NCI-H510A (cell line): ENCODE results near the gene SLC35D2.
"Not testable (repeated sequence)": the region's sequence is repeated elsewhere in the genome, so short reads cannot be mapped to it uniquely, and the experiment has no call there.

Experiments
- DNase-seq: peaks from one replicate; lab custom pipeline; 2025; lab: John Stamatoyannopoulos, UW

SLC35D2 gene

GRCh38 chr9:96361668-96362067 lies 21.8 kb downstream of the SLC35D2 start:
- no peak for DNase-seq

GRCh38 chr9:96360976-96361375 lies 22.5 kb downstream of the SLC35D2 start:
- no peak for DNase-seq

GRCh38 chr9:96360523-96360922 lies 23.0 kb downstream of the SLC35D2 start:
- DNase-seq, result not testable (repeated sequence)

- DNase-seq, result no peak
Measured at GRCh38 chr9:96350866-96351265, 32.6 kb downstream of the SLC35D2 start.

- no peak for DNase-seq
Measured at GRCh38 chr9:96348261-96348660, 35.2 kb downstream of the SLC35D2 start.

GRCh38 chr9:96345551-96345950 lies 38.0 kb downstream of the SLC35D2 start:
- DNase-seq, result no peak

GRCh38 chr9:96344458-96345180 lies 38.9 kb downstream of the SLC35D2 start:
- peak; percentile 47 for DNase-seq

GRCh38 chr9:96343515-96344360 lies 39.8 kb downstream of the SLC35D2 start:
- DNase-seq, result no peak

GRCh38 chr9:96342571-96343245 lies 40.8 kb downstream of the SLC35D2 start:
- DNase-seq, result no peak

GRCh38 chr9:96340707-96341106 lies 42.8 kb downstream of the SLC35D2 start:
- DNase-seq, result no peak

GRCh38 chr9:96338299-96338698 lies 45.2 kb downstream of the SLC35D2 start:
- no peak for DNase-seq

- DNase-seq, result no peak
Measured at GRCh38 chr9:96333958-96334357, 49.6 kb downstream of the SLC35D2 start.

- DNase-seq, result no peak
Measured at GRCh38 chr9:96331236-96331947, 52.1 kb downstream of the SLC35D2 start.

- DNase-seq, result no peak
Measured at GRCh38 chr9:96327694-96328352, 55.7 kb downstream of the SLC35D2 start.

GRCh38 chr9:96323169-96323568 lies 60.3 kb downstream of the SLC35D2 start:
- no peak for DNase-seq

- not testable (repeated sequence) for DNase-seq
Measured at GRCh38 chr9:96322736-96323135, 60.8 kb downstream of the SLC35D2 start.

- DNase-seq, result not testable (repeated sequence)
Measured at GRCh38 chr9:96322210-96322609, 61.3 kb downstream of the SLC35D2 start.

- DNase-seq, result no peak
Measured at GRCh38 chr9:96321515-96321914, 62.0 kb downstream of the SLC35D2 start.

GRCh38 chr9:96320749-96321280 lies 62.7 kb downstream of the SLC35D2 start:
- DNase-seq, result no peak

- no peak for DNase-seq
Measured at GRCh38 chr9:96318921-96319565, 64.5 kb downstream of the SLC35D2 start.
